Esophagus muscularis mucosa (tissue), 4 donors: ENCODE data around the gene PGA3. TPM values are rescaled to one million over a fixed set of nuclear protein-coding genes. Genes with fewer than 3 reads are reported as not detected.
A peak's percentile ranks its signal among the peaks of the same experiment; 100 is the strongest.
"Not testable (repeated sequence)": the region's sequence is repeated elsewhere in the genome, so short reads cannot be mapped to it uniquely, and the experiment has no call there.

Experiments
- DNase-seq: peaks from one replicate; pipeline ENCODE4 v3.0.0-alpha.2; 2017; ENCODE audit errors: extremely low spot score
- H3K27ac ChIP-seq, 4 donors: fragments of 200-600 bp; sonication (generic); replicated peaks in 1 of 4; 1 replicate in 3 of 4; 2 replicates in 1 of 4; pipeline ENCODE4 v1.5.1; 2016 to 2019; ENCODE audit warnings: mild to moderate bottlenecking in 1 of 4
- H3K27me3 ChIP-seq, 4 donors: fragments of 200-600 bp; sonication (generic); one replicate each; pipeline versions ENCODE4 v1.5.1 to v1.6.0; 2016 to 2019
- H3K36me3 ChIP-seq, 4 donors: fragments of 200-600 bp; sonication (generic); one replicate each; pipeline ENCODE4 v1.5.1; 2016 to 2019
- H3K4me1 ChIP-seq, 4 donors: fragments of 200-600 bp; sonication (generic); one replicate each; pipeline ENCODE4 v1.5.1; 2016 to 2019
- H3K4me3 ChIP-seq, 4 donors: fragments of 200-600 bp; sonication (generic); 1 replicate in 2 of 4; 2 replicates in 2 of 4; pipeline ENCODE4 v1.5.1; 2016 to 2019; ENCODE audit warnings: mild to moderate bottlenecking in 4 of 4, moderate library complexity in 1 of 4
- H3K9me3 ChIP-seq, 4 donors: fragments of 200-600 bp; sonication (generic); 1 replicate in 3 of 4; 2 replicates in 1 of 4; pipeline ENCODE4 v1.5.1; 2016 to 2019
- EP300 ChIP-seq: sonication (generic); formaldehyde crosslinking; IDR thresholded peaks from one replicate; pipeline ENCODE4 v1.6.1; 2017; ENCODE audit warnings: antibody characterized with exemption
- POLR2A ChIP-seq: fragments of 450-650 bp; IDR thresholded peaks from one replicate; pipeline ENCODE4 v1.6.1; 2017; ENCODE audit warnings: antibody characterized with exemption, moderate library complexity, mild to moderate bottlenecking, low read depth
- POLR2AphosphoS5 ChIP-seq, 2 donors: sonication (generic); formaldehyde crosslinking; IDR thresholded peaks; one replicate each; pipeline ENCODE4 v1.6.1; 2017; ENCODE audit warnings: antibody characterized with exemption in 2 of 2
- WGBS: methylation state at CpG from one replicate; pipeline ENCODE4 v1.1.5; 2018; 5-methylcytosine and 5-hydroxymethylcytosine counted together
- intact Hi-C: fragments of 100-400 bp; cut with DNase I; formaldehyde crosslinking; loops from one replicate; pipeline ENCODE4 v1.15.1; 2023
- total RNA-seq, 4 donors: library from RNA; depleted of rRNA; stranded (reverse); fragments of >200 nt; gene quantifications; one replicate each; pipeline versions ENCODE4 v1.1.0 to v1.2.1, GENCODE V29; 2016
- TF ChIP-seq, protein P1 (sequence below), 3 experiments: fragments of 200-600 bp in 2 of 3; fragments of 450-650 bp in 1 of 3; sonication (generic) in 2 of 3; IDR thresholded peaks; one replicate each; pipeline ENCODE4 v1.5.1; 2017 to 2019; ENCODE audit warnings: antibody characterized with exemption in 3 of 3, mild to moderate bottlenecking in 2 of 3, moderate library complexity in 1 of 3

Gene PGA3
- under 1 TPM in 1 of 4 donors, not detected in 3; 0.33 TPM for total RNA-seq

- H3K9me3 ChIP-seq, H3K4me1 ChIP-seq, DNase-seq, H3K4me3 ChIP-seq, H3K27me3 ChIP-seq, H3K27ac ChIP-seq, intact Hi-C loops, H3K36me3 ChIP-seq: not testable (repeated sequence)
- WGBS: 61% methylated on average over 13 of the region's 18 CpGs
Measured at GRCh38 chr11:61202950-61203746, at the start of gene PGA3. Gene PGA3, plus strand, starts transcription at chr11:61203515. Its CDS starts 50 bp downstream, at chr11:61203565.

DNA sequence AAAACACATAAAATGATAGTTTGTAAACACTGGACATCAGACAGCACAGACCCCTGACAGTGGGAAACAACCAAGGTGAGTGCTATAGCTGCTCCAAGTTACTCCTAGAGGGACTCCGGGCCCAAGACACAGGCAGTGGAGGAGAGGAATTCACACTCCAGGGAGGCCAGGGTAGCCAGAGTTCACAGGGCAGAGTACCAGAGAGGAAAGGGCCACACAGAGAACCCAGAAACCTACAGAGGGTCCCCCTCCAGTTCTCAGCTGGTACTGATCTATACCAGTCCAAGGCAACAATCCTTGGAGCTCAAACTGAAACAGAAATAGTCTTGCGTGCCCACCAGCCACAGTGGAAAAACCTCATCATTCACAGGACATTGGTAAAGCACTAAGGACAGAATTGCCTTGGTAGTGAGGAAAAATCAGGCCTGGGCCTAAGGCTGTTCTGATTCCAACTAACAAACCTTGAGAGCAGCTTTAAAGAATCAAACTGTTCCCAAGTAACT lies 49.7 kb upstream of the PGA3 start:
- H3K27me3 ChIP-seq: no peaks in the 10 kb centered on the region
- WGBS: 83% methylated on average over 2 of the region's 2 CpGs
- peak overlapping the region in 1 of 4 donors; percentile 22 for H3K4me3 ChIP-seq
- H3K27ac ChIP-seq: peak overlapping the region; percentile 83 to 89 (median 88)
- TF ChIP-seq POLR2AphosphoS5 (IDR thresholded peaks at IDR 0.05) (no peak), POLR2A (no peak), EP300 (no peak)
- TF ChIP-seq, protein P1, sequence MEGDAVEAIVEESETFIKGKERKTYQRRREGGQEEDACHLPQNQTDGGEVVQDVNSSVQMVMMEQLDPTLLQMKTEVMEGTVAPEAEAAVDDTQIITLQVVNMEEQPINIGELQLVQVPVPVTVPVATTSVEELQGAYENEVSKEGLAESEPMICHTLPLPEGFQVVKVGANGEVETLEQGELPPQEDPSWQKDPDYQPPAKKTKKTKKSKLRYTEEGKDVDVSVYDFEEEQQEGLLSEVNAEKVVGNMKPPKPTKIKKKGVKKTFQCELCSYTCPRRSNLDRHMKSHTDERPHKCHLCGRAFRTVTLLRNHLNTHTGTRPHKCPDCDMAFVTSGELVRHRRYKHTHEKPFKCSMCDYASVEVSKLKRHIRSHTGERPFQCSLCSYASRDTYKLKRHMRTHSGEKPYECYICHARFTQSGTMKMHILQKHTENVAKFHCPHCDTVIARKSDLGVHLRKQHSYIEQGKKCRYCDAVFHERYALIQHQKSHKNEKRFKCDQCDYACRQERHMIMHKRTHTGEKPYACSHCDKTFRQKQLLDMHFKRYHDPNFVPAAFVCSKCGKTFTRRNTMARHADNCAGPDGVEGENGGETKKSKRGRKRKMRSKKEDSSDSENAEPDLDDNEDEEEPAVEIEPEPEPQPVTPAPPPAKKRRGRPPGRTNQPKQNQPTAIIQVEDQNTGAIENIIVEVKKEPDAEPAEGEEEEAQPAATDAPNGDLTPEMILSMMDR (IDR thresholded peaks at IDR 0.05): no peak
- DNase-seq: no peak
- peaks cover 0 to 4% (median 0%) of the 10 kb centered on the region in 4 donors for H3K36me3 ChIP-seq
- H3K9me3 ChIP-seq: peaks cover 0 to 11% (median 6%) of the 10 kb centered on the region in 4 donors
- H3K4me1 ChIP-seq: peaks cover 41 to 77% (median 69%) of the 10 kb centered on the region in 4 donors
- intact Hi-C loops: loop anchor here (10.0 kb wide), 1 partner anchor 249 kb away; the partner anchor contains the start of gene PRPF19

DNA sequence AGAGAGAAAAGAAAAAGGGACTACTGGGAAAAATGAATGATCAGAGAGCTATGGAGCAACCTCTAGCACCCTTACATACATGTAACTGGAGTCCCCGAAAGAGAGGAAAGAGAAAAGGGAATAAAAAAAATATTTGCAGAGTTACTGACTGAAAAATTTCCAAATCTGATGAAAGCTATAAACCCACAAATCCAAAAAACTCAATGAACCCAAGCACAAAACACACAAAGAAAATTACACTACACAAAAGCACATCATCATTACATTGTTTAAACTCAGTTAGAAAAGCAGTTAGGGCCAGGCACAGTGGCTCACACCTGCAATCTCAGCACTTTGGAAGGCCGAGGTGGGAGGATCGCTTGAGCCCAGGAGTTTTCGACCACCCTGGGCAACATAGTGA lies 48.8 kb upstream of the PGA3 start:
- H3K27ac ChIP-seq: peak overlapping the region; percentile 83 to 89 (median 88)
- intact Hi-C loops: loop anchor here (10.0 kb wide), 1 partner anchor 250 kb away; the partner anchor contains the start of gene PRPF19
- 89% methylated on average over 4 of the region's 4 CpGs for WGBS

GRCh38 chr11:61155312-61155711 lies 48.0 kb upstream of the PGA3 start:
- peaks cover 0 to 4% (median 0%) of the 10 kb centered on the region in 4 donors for H3K36me3 ChIP-seq
- no peaks in the 10 kb centered on the region for H3K27me3 ChIP-seq
- H3K4me3 ChIP-seq: no peak overlapping the region
- H3K27ac ChIP-seq: peak overlapping the region in 1 of 4 donors; percentile 87
- peaks cover 0 to 11% (median 6%) of the 10 kb centered on the region in 4 donors for H3K9me3 ChIP-seq
- H3K4me1 ChIP-seq: peaks cover 42 to 77% (median 69%) of the 10 kb centered on the region in 4 donors
- WGBS: 100% methylated on average over 1 of the region's 1 CpG
- no peak for DNase-seq
- intact Hi-C loops: loop anchor here (10.0 kb wide), 1 partner anchor 251 kb away; the partner anchor contains the start of gene PRPF19
- TF ChIP-seq POLR2AphosphoS5 (IDR thresholded peaks at IDR 0.05) (no peak), POLR2A (no peak), EP300 (no peak)
- TF ChIP-seq, protein P1 (IDR thresholded peaks at IDR 0.05): no peak

More for the DNA sequence above, 48.8 kb upstream of the PGA3 start:
- H3K9me3 ChIP-seq: peaks cover 0 to 11% (median 6%) of the 10 kb centered on the region in 4 donors
- no peak overlapping the region for H3K4me3 ChIP-seq
- peaks cover 0 to 4% (median 0%) of the 10 kb centered on the region in 4 donors for H3K36me3 ChIP-seq
- TF ChIP-seq POLR2AphosphoS5 (IDR thresholded peaks at IDR 0.05) (no peak), EP300 (no peak), POLR2A (no peak)
- TF ChIP-seq, protein P1 (IDR thresholded peaks at IDR 0.05): no peak
- no peak for DNase-seq
- H3K27me3 ChIP-seq: no peaks in the 10 kb centered on the region
- H3K4me1 ChIP-seq: peaks cover 44 to 77% (median 69%) of the 10 kb centered on the region in 4 donors

- TF ChIP-seq POLR2AphosphoS5 (IDR thresholded peaks at IDR 0.05): no peak
- TF ChIP-seq, protein P1 (IDR thresholded peaks at IDR 0.05): no peak
- no peak for TF ChIP-seq EP300
- TF ChIP-seq POLR2A: no peak
- Histone ChIP-seq H3K27ac (peak overlapping the region in 2 of 4 donors; percentile 25 to 30), H3K9me3 (peaks cover 0 to 11% (median 6%) of the 10 kb centered on the region in 4 donors), H3K4me3 (no peak overlapping the region), H3K4me1 (peaks cover 42 to 77% (median 69%) of the 10 kb centered on the region in 4 donors), H3K27me3 (no peaks in the 10 kb centered on the region), H3K36me3 (peaks cover 0 to 4% (median 0%) of the 10 kb centered on the region in 4 donors)
- intact Hi-C loops: loop anchor here (10.0 kb wide), 1 partner anchor 251 kb away; the partner anchor contains the start of gene PRPF19
- 93% methylated on average over 5 of the region's 5 CpGs for WGBS
- no peak for DNase-seq
Measured at GRCh38 chr11:61155741-61156140, 47.6 kb upstream of the PGA3 start.
